Omental fat pad (tissue), 4 donors: Measurements from ENCODE around the gene TACR2. TPM values are rescaled to one million over a fixed set of nuclear protein-coding genes. Genes with fewer than 3 reads are reported as not detected.
A peak's percentile ranks its signal among the peaks of the same experiment; 100 is the strongest.

Experiments
- ATAC-seq: fragments of 150-250 bp; one replicate; pipeline ENCODE4 v1.9.1; 2016; ENCODE audit warnings: mild to moderate bottlenecking, moderate library complexity; ENCODE audit not compliant: low FRiP score
- DNase-seq: peaks from one replicate; pipeline ENCODE4 v3.0.0-alpha.2; 2019; ENCODE audit warnings: low spot score
- total RNA-seq, 4 donors: library from RNA; depleted of rRNA; stranded (reverse); fragments of >200 nt; gene quantifications; one replicate each; pipeline ENCODE4 v1.1.0, GENCODE V29; 2016
- TF ChIP-seq, protein P1 (sequence below), 3 donors: fragments of 450-650 bp; IDR thresholded peaks; one replicate each; pipeline ENCODE4 v1.5.1; 2016 to 2017; ENCODE audit warnings: antibody characterized with exemption in 3 of 3, mild to moderate bottlenecking in 3 of 3, moderate library complexity in 2 of 3

TACR2 gene
- total RNA-seq, 4 donors from 2014 or later: 0.44 to 0.96 (median 0.74) TPM; not detected in 1

DNA sequence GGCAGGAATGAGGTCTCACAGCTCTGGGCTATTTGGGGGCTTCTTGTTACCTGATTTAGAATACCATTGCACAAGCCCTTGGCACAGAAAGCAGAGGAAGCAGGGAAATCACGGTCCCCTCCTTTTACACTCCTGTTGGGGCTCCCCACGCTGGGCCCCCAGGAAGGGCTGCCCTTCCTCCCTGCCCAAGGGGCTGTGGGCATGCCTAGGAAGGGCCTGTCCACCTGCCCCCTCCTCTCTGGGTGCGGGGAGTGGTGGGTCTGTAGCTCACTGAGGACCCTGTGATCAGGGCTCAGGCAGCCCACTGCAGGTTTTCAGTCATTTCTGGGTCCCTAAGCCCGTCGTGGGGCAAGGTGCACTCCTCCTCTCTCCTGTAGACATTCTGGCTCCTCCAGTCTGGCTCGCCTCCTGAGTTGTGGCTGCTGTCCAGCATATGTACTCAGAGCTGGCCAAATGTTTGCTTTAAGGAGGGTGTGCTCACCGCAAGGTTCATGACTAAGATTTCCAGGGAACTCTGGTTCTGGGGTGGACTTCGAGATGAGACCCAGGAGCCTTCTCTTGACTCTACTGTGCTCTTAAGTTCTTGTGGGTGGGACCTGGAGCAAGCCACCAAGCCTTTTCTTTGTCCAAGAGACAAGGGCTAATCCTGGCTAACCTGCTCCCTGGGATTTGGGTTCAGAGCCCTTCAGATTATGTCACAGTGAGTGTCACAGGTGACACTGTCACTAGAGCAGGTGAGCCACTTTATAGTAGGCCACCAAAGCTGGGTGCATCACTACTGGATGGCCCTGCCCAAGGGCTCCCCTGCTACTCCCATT is 56.0 kb downstream of the TACR2 start:
- TF ChIP-seq, protein P1, sequence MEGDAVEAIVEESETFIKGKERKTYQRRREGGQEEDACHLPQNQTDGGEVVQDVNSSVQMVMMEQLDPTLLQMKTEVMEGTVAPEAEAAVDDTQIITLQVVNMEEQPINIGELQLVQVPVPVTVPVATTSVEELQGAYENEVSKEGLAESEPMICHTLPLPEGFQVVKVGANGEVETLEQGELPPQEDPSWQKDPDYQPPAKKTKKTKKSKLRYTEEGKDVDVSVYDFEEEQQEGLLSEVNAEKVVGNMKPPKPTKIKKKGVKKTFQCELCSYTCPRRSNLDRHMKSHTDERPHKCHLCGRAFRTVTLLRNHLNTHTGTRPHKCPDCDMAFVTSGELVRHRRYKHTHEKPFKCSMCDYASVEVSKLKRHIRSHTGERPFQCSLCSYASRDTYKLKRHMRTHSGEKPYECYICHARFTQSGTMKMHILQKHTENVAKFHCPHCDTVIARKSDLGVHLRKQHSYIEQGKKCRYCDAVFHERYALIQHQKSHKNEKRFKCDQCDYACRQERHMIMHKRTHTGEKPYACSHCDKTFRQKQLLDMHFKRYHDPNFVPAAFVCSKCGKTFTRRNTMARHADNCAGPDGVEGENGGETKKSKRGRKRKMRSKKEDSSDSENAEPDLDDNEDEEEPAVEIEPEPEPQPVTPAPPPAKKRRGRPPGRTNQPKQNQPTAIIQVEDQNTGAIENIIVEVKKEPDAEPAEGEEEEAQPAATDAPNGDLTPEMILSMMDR (IDR thresholded peaks at IDR 0.05): no peak
- DNase-seq: no peak
- peak; percentile 89 for ATAC-seq

GRCh38 chr10:69359594-69359993 is 57.1 kb downstream of the TACR2 start:
- ATAC-seq (peak; percentile 38), DNase-seq (no peak)
- TF ChIP-seq, protein P1 (IDR thresholded peaks at IDR 0.05): no peak

DNA sequence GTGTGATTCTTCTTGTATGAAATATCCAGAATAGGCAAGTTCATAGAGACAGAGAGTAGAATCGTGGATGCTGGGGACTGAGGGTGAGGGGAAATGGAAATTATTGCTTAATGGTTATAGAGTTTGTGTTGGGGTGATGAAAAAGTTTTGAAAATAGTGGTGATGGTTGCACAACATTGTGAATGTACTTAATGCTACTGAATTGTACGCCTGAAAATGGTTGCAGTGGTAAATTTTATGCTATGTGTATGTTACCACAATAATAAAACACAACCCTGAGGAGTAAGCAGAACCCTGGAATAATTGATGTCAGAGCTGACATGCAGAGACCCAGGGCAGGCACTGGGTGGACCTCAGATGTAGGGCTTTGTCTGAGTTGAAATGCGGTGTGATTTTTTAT is 57.6 kb downstream of the TACR2 start:
- TF ChIP-seq, protein P1 (IDR thresholded peaks at IDR 0.05): no peak
- ATAC-seq: no peak
- DNase-seq: no peak

DNA sequence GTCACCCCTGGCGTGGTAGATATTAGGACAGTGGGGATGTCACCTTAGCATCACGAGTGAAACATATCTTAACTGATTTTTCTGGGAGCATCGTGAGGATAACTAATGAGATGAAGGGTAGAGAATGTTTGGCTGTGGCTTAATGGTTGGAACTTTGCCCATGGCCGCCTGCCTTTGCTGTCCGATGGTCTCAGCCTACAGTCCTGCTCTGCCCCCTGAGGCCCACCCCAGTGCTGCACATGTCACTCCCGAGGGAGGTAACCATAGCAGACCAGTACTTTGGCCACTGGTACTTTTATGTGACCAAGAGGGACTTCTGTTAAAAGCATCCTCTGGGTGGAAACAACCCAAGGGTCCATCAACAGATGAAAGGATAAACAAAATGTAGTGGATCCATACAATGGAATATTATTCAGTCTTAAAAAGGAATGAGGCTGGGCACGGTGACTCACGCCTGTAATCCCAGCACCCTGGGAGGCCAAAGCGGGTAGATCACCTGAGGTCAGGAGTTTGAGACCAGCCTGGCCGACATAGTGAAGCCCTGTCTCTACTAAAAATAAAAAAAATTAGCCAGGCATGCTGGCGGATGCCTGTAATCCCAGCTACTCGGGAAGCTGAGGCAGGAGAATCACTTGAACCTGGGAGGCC is 58.4 kb downstream of the TACR2 start:
- no peak for DNase-seq
- TF ChIP-seq, protein P1 (IDR thresholded peaks at IDR 0.05): no peak
- no peak for ATAC-seq

DNA sequence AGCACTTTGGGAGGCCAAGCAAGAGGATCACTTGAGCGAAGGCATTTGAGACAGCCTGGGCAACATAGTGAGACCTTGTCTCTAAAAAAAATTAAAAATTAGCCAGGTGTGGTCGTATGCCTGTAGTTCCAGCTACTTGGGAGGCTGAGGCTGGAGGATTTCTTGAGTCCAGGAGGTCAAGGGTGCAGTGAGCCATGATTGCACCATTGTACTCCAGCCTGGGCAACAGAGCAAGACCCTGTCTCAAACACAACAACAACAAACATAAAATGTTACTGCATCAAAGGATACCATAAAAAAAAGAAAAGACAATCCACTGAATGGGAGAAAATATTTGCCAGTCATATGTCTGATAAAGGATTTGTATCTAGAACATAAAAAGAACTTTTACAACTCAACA is 60.5 kb downstream of the TACR2 start:
- TF ChIP-seq, protein P1 (IDR thresholded peaks at IDR 0.05): no peak
- DNase-seq: no peak

GRCh38 chr10:69353977-69354635 is 62.6 kb downstream of the TACR2 start:
- DNase-seq (no peak), ATAC-seq (no peak)
- TF ChIP-seq, protein P1 (IDR thresholded peaks at IDR 0.05): no peak

More for the DNA sequence above, 60.5 kb downstream of the TACR2 start:
- no peak for ATAC-seq

Other genes starting within 250 kb of the TACR2 start
- gene SUPV3L1, start 236.7 kb downstream of the TACR2 start, total RNA-seq: 10 to 100 TPM; 13.7 to 50.6 (median 22.0) TPM
- under 1 TPM in 2 of 4 donors, not detected in 2; 0.13 to 0.46 TPM for gene HKDC1, start 196.6 kb downstream of the TACR2 start, total RNA-seq
- gene HK1, start 138.4 kb downstream of the TACR2 start, total RNA-seq: 10 to 100 TPM; 38.0 to 93.2 (median 50.6) TPM
- gene TSPAN15, start 34.5 kb upstream of the TACR2 start, total RNA-seq: 100 to 1,000 TPM in 1 of 4 donors, 10 to 100 TPM in 3; 45.6 to 141 (median 72.5) TPM
- 1 to 10 TPM in 1 of 4 donors, under 1 TPM in 1, not detected in 2; 0.60 to 1.1 TPM for gene NEUROG3, start 156.5 kb upstream of the TACR2 start, total RNA-seq
- 1 to 10 TPM in 3 of 4 donors, under 1 TPM in 1; 0.84 to 2.3 (median 1.8) TPM for gene FAM241B, start 213.3 kb upstream of the TACR2 start, total RNA-seq